Natural killer cell (primary cell): ENCODE data around the gene CHCHD1. TPM values are rescaled to one million over a fixed set of nuclear protein-coding genes. Genes with fewer than 3 reads are reported as not detected.

ENCODE experiments used
- ATAC-seq, 3 donors: fragments of 150-1000 bp in 2 of 3; fragments of 200-7000 bp in 1 of 3; cut with Tn5 transposase; 1 replicate in 1 of 3; 2 replicates in 2 of 3; pipeline ENCODE4 v1.10.0; 2021; ENCODE audit warnings: mild to moderate bottlenecking in 2 of 3, moderate library complexity in 2 of 3
- DNase-seq, 2 donors: peaks; one replicate each; pipeline versions ENCODE4 v3.0.0 to v3.0.0-alpha.2; 2013 to 2021; ENCODE audit warnings: mixed read lengths in 1 of 2
- H3K27ac ChIP-seq: one replicate; pipeline ENCODE4 v1.5.1; 2013; ENCODE audit warnings: mild to moderate bottlenecking, low read length
- H3K27me3 ChIP-seq: one replicate; pipeline ENCODE4 v1.6.1; 2013; ENCODE audit warnings: low read length; ENCODE audit not compliant: control insufficient read depth, insufficient read depth
- H3K36me3 ChIP-seq: one replicate; pipeline ENCODE4 v1.6.1; 2013; ENCODE audit warnings: low read length; ENCODE audit not compliant: control insufficient read depth, insufficient read depth
- H3K4me1 ChIP-seq: one replicate; pipeline ENCODE4 v1.6.1; 2013; ENCODE audit warnings: low read length; ENCODE audit not compliant: control insufficient read depth, insufficient read depth
- H3K4me3 ChIP-seq: one replicate; pipeline ENCODE4 v1.5.1; 2013; ENCODE audit warnings: low read length
- H3K9me3 ChIP-seq: one replicate; pipeline ENCODE4 v1.6.1; 2013; ENCODE audit warnings: low read length; ENCODE audit not compliant: control insufficient read depth, insufficient read depth
- H3K27ac Mint-ChIP-seq, 2 donors: one replicate each; pipeline ENCODE4 v1.8.0; 2022; ENCODE audit warnings: mild to moderate bottlenecking in 2 of 2, mixed read lengths in 2 of 2, moderate library complexity in 1 of 2
- H3K27me3 Mint-ChIP-seq, 2 donors: one replicate each; pipeline ENCODE4 v1.8.0; 2022; ENCODE audit warnings: low read depth in 2 of 2, mixed read lengths in 2 of 2
- H3K36me3 Mint-ChIP-seq: one replicate; pipeline ENCODE4 v1.8.0; 2022; ENCODE audit warnings: mixed read lengths
- H3K4me1 Mint-ChIP-seq, 2 donors: one replicate each; pipeline ENCODE4 v1.8.0; 2022; ENCODE audit warnings: mixed read lengths in 2 of 2
- H3K4me3 Mint-ChIP-seq: one replicate; pipeline ENCODE4 v1.8.0; 2022; ENCODE audit warnings: mild to moderate bottlenecking, moderate library complexity, mixed read lengths
- H3K9me3 Mint-ChIP-seq, 2 donors: one replicate each; pipeline ENCODE4 v1.8.0; 2022; ENCODE audit warnings: mixed read lengths in 2 of 2
- CTCF ChIP-seq: fragments of 200-600 bp; IDR thresholded peaks from one replicate; pipeline ENCODE4 v1.8.0; 2022; ENCODE audit warnings: antibody characterized with exemption
- WGBS: methylation state at CpG from one replicate; pipeline ENCODE4 v1.1.7; 2013; ENCODE audit warnings: missing lambda C conversion rate; ENCODE audit not compliant: insufficient coverage; 5-methylcytosine and 5-hydroxymethylcytosine counted together
- intact Hi-C: fragments of 100-400 bp; cut with micrococcal nuclease; formaldehyde crosslinking; loops from one replicate; pipeline ENCODE4 v1.14.2; 2022
- total RNA-seq, 4 donors: library from RNA; stranded (reverse); fragments of 120-200 nt in 1 of 4; gene quantifications; one replicate each; pipeline versions ENCODE4 v1.2.3 to v1.2.4, GENCODE V29; 2013 to 2022

The CHCHD1 gene
- total RNA-seq, 3 donors from 2014 or later (not counting 1 experiment from before 2014, with no cell fraction given): 5.2 to 7.0 (median 5.9) TPM

- 33% methylated on average over 9 of the region's 9 CpGs for WGBS
- DNase-seq: peak; percentile 61 to 74
- Histone ChIP-seq H3K27me3 (no peaks in the 10 kb centered on the region), H3K9me3 (no peaks in the 10 kb centered on the region), H3K36me3 (peaks cover 52% of the 10 kb centered on the region), H3K4me3 (peak overlapping the region; percentile 5), H3K27ac (peak overlapping the region; percentile 90), H3K4me1 (peaks cover 50% of the 10 kb centered on the region)
- peak overlapping the region; percentile 93 to 96 for H3K27ac Mint-ChIP-seq
- no peaks in the 10 kb centered on the region for H3K9me3 Mint-ChIP-seq
- no peaks in the 10 kb centered on the region for H3K27me3 Mint-ChIP-seq
- TF ChIP-seq CTCF: no peak
- peak; percentile 58 to 76 (median 65) for ATAC-seq
- peaks cover 26% of the 10 kb centered on the region for H3K36me3 Mint-ChIP-seq
- peaks cover 67 to 73% of the 10 kb centered on the region in 2 donors for H3K4me1 Mint-ChIP-seq
- intact Hi-C loops: loop anchor here (1.0 kb wide), 4 partner anchors 13 to 29 kb away; partner anchors contain the start of genes SEC24C and ZSWIM8
- H3K4me3 Mint-ChIP-seq: peak overlapping the region; percentile 75
These were observed 22.9 kb upstream of the CHCHD1 start for GRCh38 chr10:73758704-73759511.

GRCh38 chr10:73759512-73760115 is 22.2 kb upstream of the CHCHD1 start:
- peak; percentile 82 to 94 (median 89) for ATAC-seq
- Histone ChIP-seq H3K9me3 (no peaks in the 10 kb centered on the region), H3K4me1 (peaks cover 53% of the 10 kb centered on the region), H3K27ac (peak overlapping the region; percentile 90), H3K4me3 (no peak overlapping the region), H3K27me3 (no peaks in the 10 kb centered on the region), H3K36me3 (peaks cover 51% of the 10 kb centered on the region)
- no peak for TF ChIP-seq CTCF
- peaks cover 22% of the 10 kb centered on the region for H3K36me3 Mint-ChIP-seq
- H3K27ac Mint-ChIP-seq: peak overlapping the region; percentile 93 to 96
- no peaks in the 10 kb centered on the region for H3K27me3 Mint-ChIP-seq
- H3K9me3 Mint-ChIP-seq: no peaks in the 10 kb centered on the region
- intact Hi-C loops: loop anchor here (1.0 kb wide), 4 partner anchors 13 to 29 kb away; partner anchors contain the start of genes SEC24C and ZSWIM8
- 28% methylated on average over 5 of the region's 5 CpGs for WGBS
- H3K4me3 Mint-ChIP-seq: peak overlapping the region; percentile 75
- peaks cover 67 to 74% of the 10 kb centered on the region in 2 donors for H3K4me1 Mint-ChIP-seq
- peak; percentile 71 to 87 for DNase-seq

- H3K27me3 Mint-ChIP-seq: no peaks in the 10 kb centered on the region
- peak overlapping the region; percentile 93 to 96 for H3K27ac Mint-ChIP-seq
- H3K9me3 Mint-ChIP-seq: no peaks in the 10 kb centered on the region
- DNase-seq: no peak
- peaks cover 30% of the 10 kb centered on the region for H3K36me3 Mint-ChIP-seq
- no peaks in the 10 kb centered on the region for H3K27me3 ChIP-seq
- WGBS: no CpG with 5 or more reads among the region's 1 CpG
- intact Hi-C loops: no loop called here
- H3K4me1 ChIP-seq: peaks cover 53% of the 10 kb centered on the region
- no peak for TF ChIP-seq CTCF
- peak overlapping the region; percentile 90 for H3K27ac ChIP-seq
- H3K4me3 ChIP-seq: no peak overlapping the region
- H3K36me3 ChIP-seq: peaks cover 65% of the 10 kb centered on the region
- H3K4me1 Mint-ChIP-seq: peaks cover 64 to 88% of the 10 kb centered on the region in 2 donors
- no peaks in the 10 kb centered on the region for H3K9me3 ChIP-seq
- no peak for ATAC-seq
- H3K4me3 Mint-ChIP-seq: peak overlapping the region; percentile 26
These were observed 20.1 kb upstream of the CHCHD1 start for GRCh38 chr10:73761781-73762180.
